Measurements from ENCODE around the gene FADS1. TPM values are rescaled to one million over a fixed set of nuclear protein-coding genes. Genes with fewer than 3 reads are reported as not detected.

The FADS1 gene
- total RNA-seq, 1 experiment from 2014 or later = 150 TPM

DNA sequence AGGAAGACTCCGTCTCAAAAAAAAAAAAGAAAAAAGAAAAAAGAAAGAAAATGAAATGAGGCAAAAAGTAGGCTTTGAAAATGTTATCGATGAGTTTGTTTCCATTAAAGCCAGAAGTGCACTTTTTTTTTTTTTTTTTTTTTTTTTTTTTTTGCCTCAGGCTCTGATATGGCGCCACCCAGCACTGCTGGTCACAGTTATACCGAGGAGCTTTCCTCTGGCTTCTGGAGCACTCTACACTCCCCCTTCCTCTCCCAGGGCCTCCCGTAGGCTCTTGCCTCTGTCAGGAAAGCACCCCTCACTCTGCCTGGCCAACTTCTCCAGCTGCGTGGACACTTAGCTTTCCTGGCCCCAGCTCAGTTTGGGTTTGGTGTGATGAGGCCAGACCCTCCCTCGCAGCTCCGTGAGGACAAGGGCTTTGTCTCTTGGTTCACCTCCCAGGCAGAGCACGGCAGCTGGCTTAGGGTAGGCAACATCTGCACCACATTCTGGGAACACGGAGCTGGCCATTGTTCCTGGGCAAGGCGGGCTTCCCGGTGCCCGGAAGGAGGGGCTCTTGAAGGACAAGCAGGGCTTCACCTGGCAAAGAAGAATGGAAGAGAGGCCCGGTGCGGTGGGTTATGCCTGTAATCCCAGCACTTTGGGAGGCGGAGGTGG is 28.2 kb upstream of the FADS1 start:
- CTCF ChIA-PET = no interaction called here
- Histone ChIP-seq H4K20me1 (ENCODE audit: insufficient read depth) (no peaks in the 10 kb centered on the region), H3K36me3 (ENCODE audit: low read depth) (no peaks in the 10 kb centered on the region), H3K4me1 (replicated peaks; ENCODE audit: insufficient read depth) (no peaks in the 10 kb centered on the region), H2AFZ (no peak overlapping the region), H3K9me3 (ENCODE audit: insufficient read depth, low read depth) (no peaks in the 10 kb centered on the region), H3K4me3 (no peak overlapping the region), H3K79me2 (ENCODE audit: low read depth) (no peaks in the 10 kb centered on the region), H3K9me2 (ENCODE audit: insufficient read depth) (no peaks in the 10 kb centered on the region), H3K27me3 (ENCODE audit: insufficient read depth, low read depth) (no peaks in the 10 kb centered on the region), H3K27ac (no peak overlapping the region), H3K4me2 (no peak overlapping the region), H3F3A (ENCODE audit: insufficient read depth, low read depth) (no peaks in the 10 kb centered on the region)
- no peak for DNase-seq
- POLR2A ChIA-PET (ENCODE audit: unreplicated experiment) = no interaction called here
- no TSS peak for BruUV-seq (replicated peaks)
- no peak for TF ChIP-seq EZH2 (IDR thresholded peaks at IDR 0.05; ENCODE audit: low read depth)
- intact Hi-C loops (cut with micrococcal nuclease; ENCODE audit: unreplicated experiment) = no loop called here

DNA sequence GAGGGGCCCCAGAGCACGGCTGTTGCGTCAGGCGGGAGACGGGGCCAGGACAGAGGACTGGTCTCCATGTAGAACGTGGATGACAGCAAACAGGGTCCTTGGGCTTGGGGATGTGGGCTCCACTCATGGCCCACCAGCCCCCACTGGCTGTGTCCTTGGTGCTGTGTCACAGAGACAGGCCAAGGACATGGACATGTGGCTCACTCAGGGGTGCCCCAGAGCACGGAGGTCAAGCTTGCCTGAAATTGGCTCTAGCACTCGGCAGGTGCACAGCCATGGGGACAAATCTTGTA is 25.7 kb upstream of the FADS1 start:
- BruUV-seq (replicated peaks) = no TSS peak
- POLR2A ChIA-PET (ENCODE audit: unreplicated experiment) = no interaction called here
- no peak overlapping the region for H3K4me2 ChIP-seq
- no peaks in the 10 kb centered on the region for H3F3A ChIP-seq (ENCODE audit: insufficient read depth, low read depth)
- DNase-seq = no peak
- H4K20me1 ChIP-seq (ENCODE audit: insufficient read depth) = no peaks in the 10 kb centered on the region
- H2AFZ ChIP-seq = no peak overlapping the region
- no peak overlapping the region for H3K27ac ChIP-seq
- H3K9me2 ChIP-seq (ENCODE audit: insufficient read depth) = no peaks in the 10 kb centered on the region
- no peak for TF ChIP-seq EZH2 (IDR thresholded peaks at IDR 0.05; ENCODE audit: low read depth)
- TF ChIP-seq, protein P1, sequence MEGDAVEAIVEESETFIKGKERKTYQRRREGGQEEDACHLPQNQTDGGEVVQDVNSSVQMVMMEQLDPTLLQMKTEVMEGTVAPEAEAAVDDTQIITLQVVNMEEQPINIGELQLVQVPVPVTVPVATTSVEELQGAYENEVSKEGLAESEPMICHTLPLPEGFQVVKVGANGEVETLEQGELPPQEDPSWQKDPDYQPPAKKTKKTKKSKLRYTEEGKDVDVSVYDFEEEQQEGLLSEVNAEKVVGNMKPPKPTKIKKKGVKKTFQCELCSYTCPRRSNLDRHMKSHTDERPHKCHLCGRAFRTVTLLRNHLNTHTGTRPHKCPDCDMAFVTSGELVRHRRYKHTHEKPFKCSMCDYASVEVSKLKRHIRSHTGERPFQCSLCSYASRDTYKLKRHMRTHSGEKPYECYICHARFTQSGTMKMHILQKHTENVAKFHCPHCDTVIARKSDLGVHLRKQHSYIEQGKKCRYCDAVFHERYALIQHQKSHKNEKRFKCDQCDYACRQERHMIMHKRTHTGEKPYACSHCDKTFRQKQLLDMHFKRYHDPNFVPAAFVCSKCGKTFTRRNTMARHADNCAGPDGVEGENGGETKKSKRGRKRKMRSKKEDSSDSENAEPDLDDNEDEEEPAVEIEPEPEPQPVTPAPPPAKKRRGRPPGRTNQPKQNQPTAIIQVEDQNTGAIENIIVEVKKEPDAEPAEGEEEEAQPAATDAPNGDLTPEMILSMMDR (conservative IDR thresholded peaks at IDR 0.05) = no peak
- H3K4me1 ChIP-seq (replicated peaks; ENCODE audit: insufficient read depth) = no peaks in the 10 kb centered on the region
- intact Hi-C loops (cut with micrococcal nuclease; ENCODE audit: unreplicated experiment) = no loop called here
- no peaks in the 10 kb centered on the region for H3K79me2 ChIP-seq (ENCODE audit: low read depth)
- no peak overlapping the region for H3K4me3 ChIP-seq
- H3K36me3 ChIP-seq (ENCODE audit: low read depth) = no peaks in the 10 kb centered on the region
- H3K9me3 ChIP-seq (ENCODE audit: insufficient read depth, low read depth) = no peaks in the 10 kb centered on the region
- CTCF ChIA-PET = no interaction called here
- H3K27me3 ChIP-seq (ENCODE audit: insufficient read depth, low read depth) = no peaks in the 10 kb centered on the region

- CTCF ChIA-PET = no interaction called here
- no peak for DNase-seq
- TF ChIP-seq, protein P1 (conservative IDR thresholded peaks at IDR 0.05) = no peak
- no peak for TF ChIP-seq EZH2 (IDR thresholded peaks at IDR 0.05; ENCODE audit: low read depth)
- H3K4me2 ChIP-seq = no peak overlapping the region
- POLR2A ChIA-PET (ENCODE audit: unreplicated experiment) = no interaction called here
- no peaks in the 10 kb centered on the region for H3K36me3 ChIP-seq (ENCODE audit: low read depth)
- no peaks in the 10 kb centered on the region for H3K79me2 ChIP-seq (ENCODE audit: low read depth)
- no peaks in the 10 kb centered on the region for H4K20me1 ChIP-seq (ENCODE audit: insufficient read depth)
- no peaks in the 10 kb centered on the region for H3K9me3 ChIP-seq (ENCODE audit: insufficient read depth, low read depth)
- H2AFZ ChIP-seq = no peak overlapping the region
- no peaks in the 10 kb centered on the region for H3K27me3 ChIP-seq (ENCODE audit: insufficient read depth, low read depth)
- no TSS peak for BruUV-seq (replicated peaks)
- no peaks in the 10 kb centered on the region for H3K9me2 ChIP-seq (ENCODE audit: insufficient read depth)
- H3K4me3 ChIP-seq = no peak overlapping the region
- intact Hi-C loops (cut with micrococcal nuclease; ENCODE audit: unreplicated experiment) = no loop called here
- no peaks in the 10 kb centered on the region for H3K4me1 ChIP-seq (replicated peaks; ENCODE audit: insufficient read depth)
- no peaks in the 10 kb centered on the region for H3F3A ChIP-seq (ENCODE audit: insufficient read depth, low read depth)
- no peak overlapping the region for H3K27ac ChIP-seq
Observed at GRCh38 chr11:61841636-61842527, 25.1 kb upstream of the FADS1 start.

Data from PC-9 (cell line).